ENCODE data around the gene COL13A1.

- TF ChIP-seq CTCF (IDR thresholded peaks at IDR 0.05), result no peak
- no peak for TF ChIP-seq POLR2A (IDR thresholded peaks at IDR 0.05)
- no peak for TF ChIP-seq POLR2AphosphoS5 (IDR thresholded peaks at IDR 0.05; ENCODE audit: insufficient read depth in 1 of 2, low read depth in 1 of 2)
Observed at GRCh38 chr10:69916118-69916517, 114.4 kb downstream of the COL13A1 start.

Data from vagina (tissue), 2 donors.